Measurements from ENCODE around the gene GNLY.

DNA sequence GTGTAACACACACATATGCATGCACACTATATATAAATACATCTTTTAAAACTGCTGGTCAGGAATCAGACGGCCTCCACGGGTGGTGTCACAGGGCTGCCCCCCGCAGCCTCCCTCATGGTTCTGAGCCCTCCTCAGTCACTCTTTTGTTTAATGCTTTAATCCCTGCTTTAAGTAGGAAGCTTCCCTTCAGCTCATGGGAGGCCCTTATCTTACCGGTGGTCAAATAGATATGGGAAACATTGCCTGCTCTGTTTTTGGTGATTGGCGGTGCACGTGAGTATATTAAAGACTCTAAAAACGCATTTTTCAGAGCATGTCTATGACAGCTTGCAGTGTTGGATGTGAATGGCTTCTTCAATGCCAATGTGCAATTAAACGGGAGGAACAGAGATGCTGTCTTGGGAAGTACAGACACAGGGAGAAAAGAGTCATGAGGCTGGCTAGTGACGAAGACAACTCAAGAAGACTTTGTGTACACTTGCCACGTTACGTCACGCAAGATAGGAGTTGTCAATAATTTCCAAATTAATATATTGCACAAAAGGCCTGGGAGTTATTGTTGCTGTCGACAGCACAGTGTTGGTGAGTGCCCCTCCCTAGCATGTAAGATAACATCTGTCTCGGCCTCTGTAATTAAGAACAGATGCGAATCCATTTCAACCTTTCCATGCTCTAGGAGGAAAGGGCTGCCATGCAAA lies 23.3 kb downstream of the GNLY start:
- TF ChIP-seq GATA2 (IDR thresholded peaks at IDR 0.05; ENCODE audit: insufficient read depth, insufficient read length, low read depth, low read length), result no peak
- TF ChIP-seq, protein P1, sequence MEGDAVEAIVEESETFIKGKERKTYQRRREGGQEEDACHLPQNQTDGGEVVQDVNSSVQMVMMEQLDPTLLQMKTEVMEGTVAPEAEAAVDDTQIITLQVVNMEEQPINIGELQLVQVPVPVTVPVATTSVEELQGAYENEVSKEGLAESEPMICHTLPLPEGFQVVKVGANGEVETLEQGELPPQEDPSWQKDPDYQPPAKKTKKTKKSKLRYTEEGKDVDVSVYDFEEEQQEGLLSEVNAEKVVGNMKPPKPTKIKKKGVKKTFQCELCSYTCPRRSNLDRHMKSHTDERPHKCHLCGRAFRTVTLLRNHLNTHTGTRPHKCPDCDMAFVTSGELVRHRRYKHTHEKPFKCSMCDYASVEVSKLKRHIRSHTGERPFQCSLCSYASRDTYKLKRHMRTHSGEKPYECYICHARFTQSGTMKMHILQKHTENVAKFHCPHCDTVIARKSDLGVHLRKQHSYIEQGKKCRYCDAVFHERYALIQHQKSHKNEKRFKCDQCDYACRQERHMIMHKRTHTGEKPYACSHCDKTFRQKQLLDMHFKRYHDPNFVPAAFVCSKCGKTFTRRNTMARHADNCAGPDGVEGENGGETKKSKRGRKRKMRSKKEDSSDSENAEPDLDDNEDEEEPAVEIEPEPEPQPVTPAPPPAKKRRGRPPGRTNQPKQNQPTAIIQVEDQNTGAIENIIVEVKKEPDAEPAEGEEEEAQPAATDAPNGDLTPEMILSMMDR (IDR thresholded peaks at IDR 0.05; ENCODE audit: extremely low read depth in 1 of 2, insufficient read depth in 1 of 2, low read depth in 1 of 2, low read length in 2 of 2), result no peak
- TF ChIP-seq EZH2 (IDR thresholded peaks at IDR 0.05; ENCODE audit: borderline replicate concordance, low read depth, low read length, severe bottlenecking), result no peak
- TF ChIP-seq MYC (IDR thresholded peaks at IDR 0.05; ENCODE audit: low read depth, low read length), result no peak
- TF ChIP-seq POLR2A (IDR thresholded peaks at IDR 0.05; ENCODE audit: low read depth, low read length), result no peak
- TF ChIP-seq POLR2AphosphoS5 (IDR thresholded peaks at IDR 0.05; ENCODE audit: insufficient read depth, low read depth, low read length), result no peak

All from endothelial cell of umbilical vein (primary cell).